HL-60/S4 treated with retinoic acid at 250 ng/mL for 4 days and 3 days (cell line): ENCODE results near the gene DHRS12.

Experiments
- in situ Hi-C: fragments of 300-500 bp; cut with MboI; formaldehyde crosslinking; loops from 2 replicates; pipeline ENCODE4 v1.7.0; 2022; ENCODE audit warnings: low sequenced_read_pairs

The DHRS12 gene

GRCh38 chr13:51803422-51804294, at the start of gene DHRS12:
Gene DHRS12, minus strand, starts transcription at chr13:51804163. Its CDS starts 4,504 bp downstream, at chr13:51799659.
- in situ Hi-C loops: loop anchor here (25.0 kb wide), 1 partner anchor 666 kb away; no protein-coding TSS in a partner anchor

- in situ Hi-C loops: no loop called here
Observed at GRCh38 chr13:51849145-51850101, 45.5 kb upstream of the DHRS12 start.

- in situ Hi-C loops: no loop called here
Observed at GRCh38 chr13:51848674-51849073, 44.7 kb upstream of the DHRS12 start.

- in situ Hi-C loops: no loop called here
Observed at GRCh38 chr13:51846756-51847155, 42.8 kb upstream of the DHRS12 start.

GRCh38 chr13:51845574-51846318, 41.8 kb upstream of the DHRS12 start:
- in situ Hi-C loops: no loop called here

GRCh38 chr13:51844862-51845573, 41.1 kb upstream of the DHRS12 start, which contains the start of gene TMEM272:
Gene TMEM272, minus strand, starts transcription at chr13:51845177. Its CDS starts 6,647 bp downstream, at chr13:51838530.
- in situ Hi-C loops: no loop called here

GRCh38 chr13:51843529-51843928, 39.6 kb upstream of the DHRS12 start:
- in situ Hi-C loops: no loop called here

GRCh38 chr13:51841732-51842131, 37.8 kb upstream of the DHRS12 start:
- in situ Hi-C loops: no loop called here

GRCh38 chr13:51840917-51841316, 37.0 kb upstream of the DHRS12 start:
- in situ Hi-C loops: no loop called here

- in situ Hi-C loops: no loop called here
Observed at GRCh38 chr13:51839711-51840540, 36.0 kb upstream of the DHRS12 start.

- in situ Hi-C loops: no loop called here
Observed at GRCh38 chr13:51838240-51838846, 34.4 kb upstream of the DHRS12 start.

- in situ Hi-C loops: no loop called here
Observed at GRCh38 chr13:51837016-51837415, 33.1 kb upstream of the DHRS12 start.

- in situ Hi-C loops: no loop called here
Observed at GRCh38 chr13:51834581-51835171, 30.7 kb upstream of the DHRS12 start.

- in situ Hi-C loops: no loop called here
Observed at GRCh38 chr13:51833980-51834379, 30.0 kb upstream of the DHRS12 start.

GRCh38 chr13:51832471-51833152, 28.6 kb upstream of the DHRS12 start:
- in situ Hi-C loops: no loop called here

- in situ Hi-C loops: no loop called here
Observed at GRCh38 chr13:51831519-51831918, 27.6 kb upstream of the DHRS12 start.

GRCh38 chr13:51829568-51829899, 25.6 kb upstream of the DHRS12 start:
- in situ Hi-C loops: no loop called here
